HCEC 1CT (cell line): ENCODE results near the gene DNAJC3.
"Not testable (repeated sequence)": the region's sequence is repeated elsewhere in the genome, so short reads cannot be mapped to it uniquely, and the experiment has no call there.

Experiments used
- DNase-seq: peaks from one replicate; pipeline ENCODE4 v3.0.0-alpha.2; 2017

Gene DNAJC3

DNA sequence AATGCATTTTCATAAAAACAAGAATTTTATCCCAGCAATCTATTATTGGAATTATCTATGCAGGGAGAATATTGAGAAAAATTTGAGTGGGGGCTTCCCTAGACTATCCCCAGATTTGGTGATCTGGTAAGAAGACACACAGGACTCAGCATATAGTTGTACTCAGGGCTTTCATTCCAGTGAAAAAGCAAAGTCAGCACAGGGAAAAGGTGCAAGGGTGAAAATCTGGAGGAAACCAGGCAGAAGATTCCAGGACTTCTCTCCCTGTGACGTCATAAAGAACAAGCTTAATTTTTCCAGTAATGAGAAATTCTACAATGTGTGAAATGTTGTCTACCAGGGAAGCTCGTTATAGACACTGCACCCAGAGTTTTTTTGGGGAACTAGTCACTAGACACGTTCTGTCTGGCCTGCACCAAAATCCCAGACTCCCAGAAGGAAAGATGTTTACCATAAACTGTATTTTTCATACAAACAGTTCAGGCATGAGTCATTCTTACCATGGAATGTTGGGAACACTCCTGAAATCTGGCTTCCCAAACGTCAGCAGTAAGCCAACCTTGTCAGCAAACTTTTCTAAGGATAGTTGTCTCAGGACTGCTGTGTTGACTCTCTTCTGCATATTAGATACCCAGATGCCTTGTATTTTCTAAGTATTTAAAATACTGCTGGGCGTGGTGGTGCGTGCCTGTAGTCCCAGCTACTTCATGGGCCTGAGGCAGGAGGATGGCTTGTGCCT, 107.4 kb downstream of the DNAJC3 start:
- peak; percentile 89 for DNase-seq

DNA sequence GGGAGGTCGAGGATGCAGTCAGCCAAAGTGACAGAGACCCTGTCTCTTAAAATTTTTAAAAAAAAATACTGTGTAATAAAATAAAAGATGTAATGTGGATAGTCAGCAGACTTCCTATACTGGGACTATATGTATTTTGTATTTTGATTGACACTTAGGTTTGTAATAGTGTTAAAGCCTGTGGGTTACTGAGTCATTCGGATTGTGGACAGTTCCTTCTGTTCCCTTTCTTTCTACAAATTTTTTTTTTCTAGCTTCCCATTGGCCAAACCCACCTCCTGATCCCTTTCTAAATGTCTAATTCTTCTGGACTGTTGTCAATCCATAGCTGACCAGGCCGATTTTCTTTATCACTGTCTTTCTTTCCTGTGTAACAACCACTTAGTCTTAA, 108.0 kb downstream of the DNAJC3 start:
- DNase-seq = peak; percentile 83

DNA sequence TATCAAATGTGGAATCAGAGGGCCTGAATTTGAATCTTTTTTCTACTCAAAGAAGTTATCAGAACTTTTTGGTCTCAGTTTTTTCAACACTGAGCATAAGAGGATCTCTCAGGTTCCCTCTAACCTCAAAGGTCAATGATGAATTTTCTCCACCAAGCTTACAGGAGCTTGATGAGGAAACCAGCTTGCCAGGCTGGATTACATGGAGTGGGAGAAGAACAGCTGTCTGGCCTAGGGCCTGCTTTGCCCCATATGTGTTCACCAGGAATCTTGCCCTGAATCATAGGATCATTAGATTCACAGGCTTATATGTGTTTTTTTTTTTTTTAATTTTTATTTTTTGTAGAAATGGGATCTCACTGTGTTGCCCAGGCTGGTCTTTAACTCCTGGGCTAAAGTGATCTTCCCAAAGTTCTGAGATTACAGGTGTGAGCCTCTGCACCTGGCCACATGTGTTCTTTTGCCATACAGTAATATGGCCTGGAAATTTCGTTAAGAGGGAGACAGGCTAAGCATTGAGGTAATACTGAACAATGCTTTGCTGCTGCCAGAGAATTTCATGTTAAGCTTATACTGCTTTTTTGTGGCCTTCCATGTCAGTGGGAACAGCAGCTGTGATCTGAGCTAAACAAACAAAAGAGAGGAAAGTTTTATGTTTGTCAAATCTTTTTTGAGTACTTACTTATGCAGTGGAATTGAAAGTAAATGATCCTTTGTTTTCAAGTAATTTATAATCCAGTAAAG, 110.6 kb downstream of the DNAJC3 start:
- DNase-seq = peak; percentile 62

GRCh38 chr13:95788100-95788463, 111.1 kb downstream of the DNAJC3 start:
- no peak for DNase-seq

GRCh38 chr13:95789315-95789714, 112.4 kb downstream of the DNAJC3 start:
- not testable (repeated sequence) for DNase-seq

DNA sequence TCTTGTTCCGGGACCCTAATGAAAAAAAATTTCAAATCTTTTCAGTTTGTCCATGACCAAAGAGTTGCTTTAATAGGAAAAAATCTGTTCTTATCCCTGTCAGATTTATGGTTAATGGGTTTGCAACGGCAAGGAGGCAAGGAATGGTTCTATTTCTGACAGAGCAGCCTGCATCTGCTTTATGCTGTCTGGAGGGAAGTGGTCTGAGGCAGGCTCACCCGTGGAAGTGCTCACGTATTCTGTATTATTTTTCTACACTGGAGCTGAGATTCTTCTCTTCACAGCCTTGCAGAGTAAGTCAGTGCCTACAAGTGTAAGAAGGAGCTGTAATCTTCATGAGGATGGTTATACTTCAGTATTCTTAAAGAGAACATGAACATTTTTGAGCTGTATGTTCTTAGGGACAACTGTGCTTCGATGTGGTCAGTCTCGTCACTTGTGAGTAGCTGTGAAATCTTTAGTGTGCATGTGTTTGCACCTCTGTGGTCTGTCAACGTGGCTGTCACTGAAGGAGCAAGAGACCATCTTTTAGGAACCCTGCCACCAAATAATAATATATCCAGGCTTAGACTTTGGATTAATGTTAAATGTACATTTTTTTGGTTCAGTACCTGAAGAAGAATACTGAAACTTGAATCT, 114.3 kb downstream of the DNAJC3 start:
- no peak for DNase-seq

DNA sequence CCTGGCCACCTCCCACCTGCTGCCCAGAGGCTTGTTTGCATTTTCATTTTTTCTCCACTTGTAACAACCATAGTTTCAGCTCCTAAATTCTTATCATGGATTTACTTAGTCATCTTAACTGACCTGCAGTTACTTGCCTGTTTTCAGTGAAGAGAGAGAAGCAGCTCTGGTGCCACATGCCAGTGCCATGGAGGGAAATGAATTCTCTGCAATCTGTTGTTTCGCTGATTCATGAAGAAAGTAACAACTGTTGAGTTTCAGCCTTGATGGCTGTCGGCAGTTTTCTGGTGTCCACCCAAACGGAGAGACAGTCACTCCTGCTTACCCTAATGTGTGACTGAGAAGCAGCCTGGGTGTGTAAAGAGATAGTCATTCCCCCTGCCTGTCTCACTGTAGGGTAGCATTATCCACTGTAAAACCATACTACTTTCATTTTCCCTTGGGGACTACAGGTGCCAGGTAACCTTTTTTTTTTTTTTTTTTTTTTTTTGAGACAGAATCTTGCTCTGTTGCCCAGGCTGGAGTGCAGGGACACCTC, 116.1 kb downstream of the DNAJC3 start:
- no peak for DNase-seq

DNA sequence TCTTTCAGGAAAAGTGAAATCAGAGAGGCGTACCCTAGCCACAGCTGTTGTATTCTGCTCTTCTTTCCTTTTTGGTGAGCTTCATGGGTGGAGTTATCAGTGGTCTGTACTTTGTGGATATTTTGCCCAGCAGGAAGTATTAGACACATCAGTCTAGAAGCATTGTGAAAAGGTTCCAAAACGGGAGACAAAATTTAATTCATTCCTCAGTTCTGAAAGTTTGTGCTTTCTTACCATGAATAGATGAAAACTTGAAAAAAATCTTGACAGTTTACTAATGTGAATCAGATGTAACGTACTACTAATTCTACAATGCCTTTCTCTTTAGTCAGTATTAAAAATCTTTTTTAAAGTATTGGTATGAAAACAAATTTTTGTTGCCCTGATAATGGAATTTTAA, 116.8 kb downstream of the DNAJC3 start:
- DNase-seq = no peak

DNA sequence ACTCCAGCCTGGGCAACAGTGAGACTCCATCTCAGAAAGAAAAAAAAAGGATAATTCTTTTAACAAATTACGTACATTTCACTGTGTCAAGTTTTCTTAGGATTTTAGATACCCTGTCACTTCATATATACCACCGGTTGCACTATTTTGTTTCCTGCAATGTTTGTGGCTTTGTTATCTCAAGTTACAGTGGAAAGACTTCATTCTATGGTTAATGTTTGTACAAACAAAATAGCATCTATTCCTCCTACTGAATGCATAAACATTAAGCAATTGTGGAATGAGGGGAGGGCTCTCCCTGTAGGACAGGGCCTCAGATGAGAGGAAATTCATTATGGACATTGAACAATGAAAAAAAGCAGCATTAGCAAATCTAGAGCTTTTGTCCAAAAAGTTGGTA, 120.1 kb downstream of the DNAJC3 start:
- no peak for DNase-seq

DNA sequence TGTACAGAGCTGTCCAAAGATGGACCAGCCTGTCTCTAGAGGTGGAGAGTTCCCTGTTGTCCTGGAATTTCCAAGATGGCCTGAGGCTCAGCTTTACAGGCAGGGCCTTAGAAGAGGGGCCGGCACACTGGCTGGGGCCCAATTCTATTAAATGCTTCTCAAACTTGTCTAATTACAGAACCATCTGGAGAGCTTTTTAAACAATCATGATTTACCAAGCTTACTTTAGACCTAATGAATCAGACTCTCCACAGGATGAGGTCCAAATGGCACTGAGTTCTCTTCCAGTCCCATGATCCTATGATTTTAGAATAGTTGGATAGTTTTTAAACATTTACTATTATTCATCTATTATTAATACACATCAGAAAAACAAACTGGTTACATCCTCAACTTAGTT, 123.5 kb downstream of the DNAJC3 start:
- no peak for DNase-seq

- no peak for DNase-seq
Observed at GRCh38 chr13:95801825-95802224, 124.9 kb downstream of the DNAJC3 start.

DNA sequence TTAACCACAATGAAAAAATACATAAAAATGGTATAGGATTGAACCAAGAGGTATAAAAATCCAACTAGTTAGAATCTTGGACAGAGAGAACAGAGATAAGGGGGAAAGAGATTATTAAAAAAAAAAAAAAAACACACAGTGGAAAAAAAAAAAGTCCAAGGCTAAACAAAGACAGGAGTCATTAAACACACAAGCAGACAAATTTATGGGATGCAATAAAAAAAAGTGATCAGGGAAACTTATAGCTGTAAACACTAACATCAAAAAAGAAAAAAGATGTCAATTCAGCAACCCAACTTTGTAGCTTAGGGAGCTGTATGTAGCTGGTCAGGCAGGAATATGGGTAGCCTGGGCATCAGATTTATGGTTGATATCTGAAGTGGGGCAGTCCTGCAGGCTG, 129.0 kb downstream of the DNAJC3 start:
- DNase-seq = no peak

GRCh38 chr13:95809429-95809828, 132.5 kb downstream of the DNAJC3 start:
- no peak for DNase-seq

- DNase-seq = no peak
Observed at GRCh38 chr13:95813139-95813538, 136.2 kb downstream of the DNAJC3 start.

DNA sequence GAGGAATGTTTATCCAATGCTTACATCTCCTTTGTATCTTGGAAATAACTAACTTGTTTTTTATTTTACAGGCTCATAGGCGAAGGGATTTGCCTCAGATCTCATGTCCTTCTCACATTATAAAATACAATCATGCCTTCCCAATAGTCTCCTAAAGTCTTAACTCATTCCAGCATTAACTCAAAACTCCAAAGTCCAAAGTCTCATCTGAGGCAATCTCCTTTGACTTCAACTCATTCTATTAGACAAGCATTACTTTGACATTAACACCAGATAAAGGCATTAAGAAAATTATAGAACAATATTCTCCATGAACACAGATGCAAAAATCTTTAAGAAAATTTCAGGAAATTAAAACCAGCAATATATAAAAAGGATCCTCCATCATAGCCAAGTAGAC, 137.6 kb downstream of the DNAJC3 start:
- DNase-seq = no peak

- DNase-seq = no peak
Observed at GRCh38 chr13:95822303-95822702, 145.4 kb downstream of the DNAJC3 start.

DNA sequence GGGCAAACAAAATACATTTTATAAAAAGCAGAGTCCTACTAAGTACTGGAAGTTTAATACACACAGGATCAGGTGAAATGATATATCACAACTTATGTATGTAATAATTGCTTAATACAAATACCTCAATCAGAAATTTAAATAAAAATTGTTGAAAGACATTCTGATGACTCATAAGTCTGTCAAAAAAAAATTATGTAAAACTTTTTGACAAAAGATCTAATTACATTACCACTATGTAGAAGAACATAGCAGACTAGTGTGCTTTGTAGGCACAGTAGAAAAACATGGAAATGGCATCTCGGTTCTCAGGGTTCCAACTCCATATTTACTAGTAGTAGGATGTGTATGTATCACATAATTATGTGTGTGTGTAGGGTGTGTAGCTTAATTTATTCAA, 156.2 kb downstream of the DNAJC3 start:
- peak; percentile 1 for DNase-seq

- peak; percentile 44 for DNase-seq
Observed at GRCh38 chr13:95833719-95834118, 156.8 kb downstream of the DNAJC3 start.

DNA sequence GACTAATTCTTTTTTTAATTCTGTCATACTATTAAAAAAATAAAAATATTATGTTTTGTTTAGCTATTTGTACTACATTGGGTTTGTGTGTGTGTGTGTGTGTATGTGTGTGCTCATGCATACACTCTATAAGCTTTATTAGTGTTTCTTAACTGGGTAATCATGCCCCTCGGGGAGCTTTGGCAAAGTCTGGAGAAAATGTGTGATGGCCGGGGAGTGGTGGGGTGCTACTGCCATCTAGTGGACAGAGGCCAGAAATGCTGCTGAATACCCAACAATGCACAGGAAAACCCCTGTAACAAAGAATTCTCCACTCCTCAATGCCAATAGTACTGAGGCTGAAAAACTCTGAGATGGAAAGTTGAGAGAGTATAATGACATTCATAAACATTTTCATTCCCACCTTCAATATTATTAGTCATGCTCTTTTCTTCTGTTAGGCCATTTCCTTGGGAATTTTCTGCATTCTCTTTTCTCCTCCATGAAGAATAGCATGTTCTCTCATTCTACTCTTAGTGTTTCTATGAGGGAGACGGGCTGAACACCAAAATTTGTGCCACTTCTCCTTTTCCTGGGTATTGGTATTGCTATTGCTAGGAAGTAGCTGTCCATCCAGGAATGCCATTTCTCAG, 157.3 kb downstream of the DNAJC3 start:
- peak; percentile 47 for DNase-seq

GRCh38 chr13:95841894-95842293, 165.0 kb downstream of the DNAJC3 start:
- DNase-seq = no peak

DNA sequence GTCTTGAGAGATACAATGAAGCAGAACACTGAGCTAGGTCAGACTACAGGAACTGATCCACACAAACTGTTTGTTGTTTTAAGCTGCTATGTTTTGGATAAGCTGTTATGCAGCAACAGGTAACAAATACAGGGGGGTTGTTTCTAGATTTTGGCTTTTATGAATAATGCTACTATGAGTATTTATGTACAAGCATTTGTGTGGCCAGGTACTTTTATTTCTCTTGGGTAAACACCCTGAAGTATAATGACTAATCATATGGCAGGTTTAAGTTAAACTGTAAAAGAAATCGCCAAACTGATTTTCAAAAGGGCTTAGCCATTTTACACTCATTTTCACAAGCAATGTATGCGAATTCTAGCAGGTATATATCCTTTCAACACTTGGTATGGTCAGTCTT, 166.0 kb downstream of the DNAJC3 start:
- no peak for DNase-seq
